Esophagus (tissue), 2 donors: ENCODE measurements around the gene FER. TPM values are rescaled to one million over a fixed set of nuclear protein-coding genes. Genes with fewer than 3 reads are reported as not detected.
"Not testable (repeated sequence)": the region's sequence is repeated elsewhere in the genome, so short reads cannot be mapped to it uniquely, and the experiment has no call there.

ENCODE experiments used
- H3K27ac ChIP-seq, 2 donors: one replicate each; pipeline ENCODE4 v1.5.1; 2013; ENCODE audit warnings: low read depth in 2 of 2, mild to moderate bottlenecking in 2 of 2, inconsistent platforms in 1 of 2, low read length in 1 of 2, moderate library complexity in 1 of 2
- H3K27me3 ChIP-seq, 2 donors: one replicate each; pipeline ENCODE4 v1.6.1; 2013; ENCODE audit warnings: low read length in 2 of 2, control low read depth in 1 of 2, mild to moderate bottlenecking in 1 of 2; ENCODE audit not compliant: insufficient read depth in 2 of 2, control insufficient read depth in 1 of 2
- H3K36me3 ChIP-seq, 2 donors: one replicate each; pipeline ENCODE4 v1.6.1; 2013; ENCODE audit warnings: low read length in 1 of 2; ENCODE audit not compliant: control insufficient read depth in 2 of 2, insufficient read depth in 2 of 2
- H3K4me1 ChIP-seq, 2 donors: one replicate each; pipeline ENCODE4 v1.6.1; 2013; ENCODE audit warnings: low read length in 1 of 2; ENCODE audit not compliant: control insufficient read depth in 2 of 2, insufficient read depth in 2 of 2
- H3K4me3 ChIP-seq, 2 donors: one replicate each; pipeline ENCODE4 v1.5.1; 2013; ENCODE audit warnings: low read length in 2 of 2, mild to moderate bottlenecking in 2 of 2, low read depth in 1 of 2, moderate library complexity in 1 of 2
- H3K9me3 ChIP-seq, 2 donors: one replicate each; pipeline ENCODE4 v1.6.1; 2013; ENCODE audit warnings: mild to moderate bottlenecking in 2 of 2, low read depth in 1 of 2, low read length in 1 of 2, moderate library complexity in 1 of 2; ENCODE audit not compliant: control insufficient read depth in 2 of 2, insufficient read depth in 1 of 2
- WGBS, 2 donors: extraction: QIAGEN DNeasy Blood & Tissue Kit; methylation state at CpG; one replicate each; pipeline ENCODE4 v1.1.7; 2013; 5-methylcytosine and 5-hydroxymethylcytosine counted together
- polyA plus RNA-seq, 2 donors: library from polyadenylated mRNA; stranded (reverse); fragments of 200-250 nt; gene quantifications; one replicate each; pipeline ENCODE4 v1.2.3, GENCODE V29; 2013
- donor health status: healthy with polysubstance abuse.
- donor health status: Bipolar disorder and iron deficiency.

Gene FER
- polyA plus RNA-seq, 2 donors: 3.2 to 5.1 TPM

- no peaks in the 10 kb centered on the region for H3K4me1 ChIP-seq
- H3K27me3 ChIP-seq: no peaks in the 10 kb centered on the region
- H3K4me3 ChIP-seq: no peak overlapping the region
- no peaks in the 10 kb centered on the region for H3K9me3 ChIP-seq
- WGBS, 2 donors: 95 to 97% methylated on average over 2 of the region's 2 CpGs
- H3K36me3 ChIP-seq: no peaks in the 10 kb centered on the region
- H3K27ac ChIP-seq: no peak overlapping the region
Observed at GRCh38 chr5:108950276-108950675, 202.6 kb downstream of the FER start.

DNA sequence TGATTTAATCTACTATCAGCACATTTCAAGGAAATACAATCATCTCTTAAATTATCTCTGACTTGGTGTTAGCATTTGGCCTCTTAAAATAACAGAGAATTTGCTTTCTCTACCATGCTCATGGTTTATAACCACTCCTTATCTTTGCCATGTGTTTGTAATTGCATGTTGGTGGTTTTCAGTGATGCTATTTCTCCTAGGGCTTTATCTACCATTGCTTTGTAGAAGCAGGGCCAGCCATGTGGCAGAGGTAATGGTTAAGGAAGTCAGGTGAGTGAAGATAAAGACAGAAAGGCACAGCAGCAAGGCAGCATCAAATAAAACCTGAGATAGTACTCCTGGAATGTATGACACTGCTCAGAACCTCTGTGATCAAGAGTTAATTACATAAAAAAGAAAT is 206.2 kb downstream of the FER start:
- Histone ChIP-seq H3K9me3 (no peaks in the 10 kb centered on the region), H3K27ac (no peak overlapping the region), H3K27me3 (no peaks in the 10 kb centered on the region), H3K4me3 (no peak overlapping the region), H3K4me1 (no peaks in the 10 kb centered on the region), H3K36me3 (no peaks in the 10 kb centered on the region)

- Histone ChIP-seq H3K27ac (no peak overlapping the region), H3K27me3 (no peaks in the 10 kb centered on the region), H3K36me3 (no peaks in the 10 kb centered on the region), H3K4me1 (no peaks in the 10 kb centered on the region), H3K4me3 (no peak overlapping the region), H3K9me3 (no peaks in the 10 kb centered on the region)
Observed at GRCh38 chr5:108957333-108957732, 209.6 kb downstream of the FER start.

DNA sequence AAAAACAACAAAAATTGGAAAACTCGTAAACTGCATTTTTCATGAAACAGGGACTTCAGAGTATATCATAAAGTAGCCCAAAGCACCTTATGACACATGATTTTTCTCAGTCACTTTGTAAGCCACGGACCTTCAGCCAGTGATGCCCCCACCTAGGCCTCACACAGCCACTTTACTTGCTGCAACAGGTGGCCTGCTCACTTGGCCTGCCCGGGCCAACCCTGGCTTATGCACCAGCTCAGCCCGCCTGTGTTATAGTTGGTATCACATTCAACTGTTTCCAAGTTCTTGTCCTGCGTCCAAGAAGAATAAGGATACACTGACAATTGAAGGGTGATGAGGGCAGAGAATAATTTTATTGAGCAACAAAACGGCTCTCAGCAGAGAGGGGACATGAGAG is 219.2 kb downstream of the FER start:
- Histone ChIP-seq H3K27ac (no peak overlapping the region), H3K9me3 (no peaks in the 10 kb centered on the region), H3K4me1 (no peaks in the 10 kb centered on the region), H3K4me3 (no peak overlapping the region), H3K27me3 (no peaks in the 10 kb centered on the region), H3K36me3 (peaks cover 0 to 3% of the 10 kb centered on the region in 2 donors)
- WGBS, 2 donors: 88 to 97% methylated on average over 6 of the region's 6 CpGs

GRCh38 chr5:108974594-108974993 is 226.9 kb downstream of the FER start:
- Histone ChIP-seq H3K4me1 (no peaks in the 10 kb centered on the region), H3K4me3 (no peak overlapping the region), H3K27me3 (no peaks in the 10 kb centered on the region), H3K27ac (no peak overlapping the region), H3K36me3 (no peaks in the 10 kb centered on the region), H3K9me3 (no peaks in the 10 kb centered on the region)
- 89 to 95% methylated on average over 1 of the region's 1 CpG for WGBS, 2 donors

GRCh38 chr5:108975697-108976096 is 228.0 kb downstream of the FER start:
- Histone ChIP-seq H3K9me3 (no peaks in the 10 kb centered on the region), H3K27ac (no peak overlapping the region), H3K27me3 (no peaks in the 10 kb centered on the region), H3K4me1 (no peaks in the 10 kb centered on the region), H3K4me3 (no peak overlapping the region), H3K36me3 (no peaks in the 10 kb centered on the region)
- 92 to 100% methylated on average over 2 of the region's 2 CpGs for WGBS, 2 donors

DNA sequence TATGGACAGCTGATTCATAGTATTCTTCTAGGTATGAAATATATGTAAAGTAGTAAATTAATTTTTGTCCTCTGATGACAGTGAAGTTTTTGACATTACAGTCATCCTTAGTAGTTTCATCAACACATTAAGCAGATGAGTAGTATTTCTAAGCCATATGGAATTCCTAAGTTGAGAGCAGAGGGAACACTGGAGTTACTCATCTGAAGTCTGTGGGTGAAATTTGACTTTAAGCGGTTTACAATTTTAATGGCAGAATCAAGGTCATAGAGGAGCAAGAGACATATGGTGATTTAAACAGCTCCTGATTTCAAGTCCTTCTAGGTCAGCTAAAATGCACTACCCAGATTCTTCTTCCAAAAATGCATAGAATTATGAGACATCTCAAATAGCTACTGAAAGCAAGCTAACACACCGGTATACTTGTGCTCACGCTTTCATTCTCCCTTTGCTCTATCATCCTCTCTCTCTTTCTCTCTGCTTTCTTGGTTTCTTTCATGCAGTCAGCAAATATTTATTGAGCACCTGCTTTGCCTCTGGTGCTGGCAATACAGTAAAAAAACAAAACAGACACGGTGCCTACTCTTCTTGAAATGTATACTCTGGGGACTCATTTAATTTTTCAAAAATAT is 235.9 kb downstream of the FER start:
- Histone ChIP-seq H3K4me1 (no peaks in the 10 kb centered on the region), H3K27ac (no peak overlapping the region), H3K4me3 (no peak overlapping the region), H3K36me3 (no peaks in the 10 kb centered on the region), H3K9me3 (no peaks in the 10 kb centered on the region), H3K27me3 (no peaks in the 10 kb centered on the region)
- 73 to 90% methylated on average over 4 of the region's 4 CpGs for WGBS, 2 donors

GRCh38 chr5:108989761-108990392 is 242.2 kb downstream of the FER start:
- 57 to 69% methylated on average over 1 of the region's 1 CpG for WGBS, 2 donors
- Histone ChIP-seq H3K9me3 (no peaks in the 10 kb centered on the region), H3K36me3 (no peaks in the 10 kb centered on the region), H3K4me1 (no peaks in the 10 kb centered on the region), H3K4me3 (no peak overlapping the region), H3K27ac (no peak overlapping the region), H3K27me3 (no peaks in the 10 kb centered on the region)

DNA sequence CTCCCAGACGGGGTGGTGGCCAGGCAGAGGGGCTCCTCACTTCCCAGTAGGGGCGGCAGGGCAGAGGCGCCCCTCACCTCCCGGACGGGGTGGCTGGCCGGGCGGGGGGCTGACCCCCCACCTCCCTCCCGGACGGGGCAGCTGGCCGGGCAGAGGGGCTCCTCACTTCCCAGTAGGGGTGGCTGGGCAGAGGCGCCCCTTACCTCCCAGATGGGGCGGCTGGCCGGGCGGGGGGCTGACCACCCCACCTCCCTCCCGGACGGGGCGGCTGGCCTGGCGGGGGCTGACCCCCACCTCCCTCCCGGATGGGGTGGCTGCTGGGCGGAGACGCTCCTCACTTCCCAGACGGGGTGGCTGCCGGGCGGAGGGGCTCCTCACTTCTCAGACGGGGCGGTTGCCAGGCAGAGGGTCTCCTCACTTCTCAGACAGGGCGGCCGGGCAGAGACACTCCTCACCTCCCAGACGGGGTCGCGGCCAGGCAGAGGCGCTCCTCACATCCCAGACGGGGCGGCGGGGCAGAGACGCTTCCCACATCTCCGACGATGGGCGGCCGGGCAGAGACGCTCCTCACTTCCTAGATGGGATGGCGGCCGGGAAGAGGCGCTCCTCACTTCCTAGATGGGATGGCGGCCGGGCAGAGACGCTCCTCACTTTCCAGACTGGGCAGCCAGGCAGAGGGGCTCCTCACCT is 244.8 kb downstream of the FER start:
- not testable (repeated sequence) for H3K27me3 ChIP-seq, H3K9me3 ChIP-seq
- 97 to 98% methylated on average over 25 to 47 of the region's 47 CpGs for WGBS, 2 donors

GRCh38 chr5:108993440-108993839 is 245.7 kb downstream of the FER start:
- H3K9me3 ChIP-seq, H3K27ac ChIP-seq: not testable (repeated sequence)
- 96 to 98% methylated on average over 8 to 12 of the region's 12 CpGs for WGBS, 2 donors

More for the DNA sequence above, 244.8 kb downstream of the FER start:
- not testable (repeated sequence) for H3K36me3 ChIP-seq, H3K4me3 ChIP-seq, H3K4me1 ChIP-seq, H3K27ac ChIP-seq

More at GRCh38 chr5:108993440-108993839, 245.7 kb downstream of the FER start:
- not testable (repeated sequence) for H3K4me3 ChIP-seq, H3K36me3 ChIP-seq, H3K4me1 ChIP-seq, H3K27me3 ChIP-seq
